Stimulated activated CD8-positive, alpha-beta memory T cell treated with anti-CD3 and anti-CD28 coated beads, Interleukin-15, amount 100 ng/mL, for 4 hours (primary cell): Measurements from ENCODE around the gene PFKP.
A peak's percentile ranks its signal among the peaks of the same experiment; 100 is the strongest.

Source experiments
- DNase-seq, 2 donors: peaks; one replicate each; pipeline ENCODE4 v3.0.0-alpha.2; 2020; ENCODE audit warnings: low read depth in 2 of 2

The PFKP gene

GRCh38 chr10:3067118-3067858, at the start of gene PFKP:
Gene PFKP (plus strand): TSS chr10:3067548. CDS start chr10:3067596, 48 bp downstream.
- DNase-seq: peak; percentile 41 to 58

- no peak for DNase-seq
Observed at GRCh38 chr10:3018247-3018646, 49.1 kb upstream of the PFKP start.

- no peak for DNase-seq
Observed at GRCh38 chr10:3020311-3020710, 47.0 kb upstream of the PFKP start.

- DNase-seq: no peak
Observed at GRCh38 chr10:3020881-3021280, 46.5 kb upstream of the PFKP start.

- no peak for DNase-seq
Observed at GRCh38 chr10:3022027-3022426, 45.3 kb upstream of the PFKP start.

GRCh38 chr10:3023892-3024291, 43.5 kb upstream of the PFKP start:
- no peak for DNase-seq

- DNase-seq: no peak
Observed at GRCh38 chr10:3025026-3025683, 42.2 kb upstream of the PFKP start.

GRCh38 chr10:3027866-3028265, 39.5 kb upstream of the PFKP start:
- no peak for DNase-seq

- DNase-seq: no peak
Observed at GRCh38 chr10:3028441-3028840, 38.9 kb upstream of the PFKP start.

- DNase-seq: no peak
Observed at GRCh38 chr10:3030765-3031164, 36.6 kb upstream of the PFKP start.

GRCh38 chr10:3031490-3031889, 35.9 kb upstream of the PFKP start:
- no peak for DNase-seq

- DNase-seq: no peak
Observed at GRCh38 chr10:3033925-3034324, 33.4 kb upstream of the PFKP start.

GRCh38 chr10:3034616-3035015, 32.7 kb upstream of the PFKP start:
- DNase-seq: no peak

- no peak for DNase-seq
Observed at GRCh38 chr10:3036155-3037021, 31.0 kb upstream of the PFKP start.

GRCh38 chr10:3037182-3037581, 30.2 kb upstream of the PFKP start:
- no peak for DNase-seq

- DNase-seq: no peak
Observed at GRCh38 chr10:3040069-3040468, 27.3 kb upstream of the PFKP start.

- no peak for DNase-seq
Observed at GRCh38 chr10:3042589-3042988, 24.8 kb upstream of the PFKP start.

- DNase-seq: no peak
Observed at GRCh38 chr10:3043512-3044368, 23.6 kb upstream of the PFKP start.

GRCh38 chr10:3045471-3046209, 21.7 kb upstream of the PFKP start:
- DNase-seq: no peak

- DNase-seq: no peak
Observed at GRCh38 chr10:3046210-3046779, 21.1 kb upstream of the PFKP start.
